ENCODE data around the gene ZNF865.

ZNF865 gene

GRCh38 chr19:55648585-55649267, 43.3 kb downstream of the ZNF865 start:
- peak overlapping the region; percentile 74 to 77 for H3K4me3 ChIP-seq (replicated peaks in 1 of 2; ENCODE audit: low read depth in 2 of 2, low read length in 2 of 2)
- no peak for TF ChIP-seq CTCF (IDR thresholded peaks at IDR 0.05; ENCODE audit: low read depth, low read length)
- DNase-seq (ENCODE audit: low read depth in 2 of 2) = no peak

GRCh38 chr19:55649268-55650125, 44.0 kb downstream of the ZNF865 start:
- TF ChIP-seq CTCF (IDR thresholded peaks at IDR 0.05; ENCODE audit: low read depth, low read length) = no peak
- peak overlapping the region in 1 of 2 donors; percentile 74 for H3K4me3 ChIP-seq (replicated peaks in 1 of 2; ENCODE audit: low read depth in 2 of 2, low read length in 2 of 2)
- no peak for DNase-seq (ENCODE audit: low read depth in 2 of 2)

- no peak overlapping the region for H3K4me3 ChIP-seq (replicated peaks in 1 of 2; ENCODE audit: low read depth in 2 of 2, low read length in 2 of 2)
- DNase-seq (ENCODE audit: low read depth in 2 of 2) = no peak
- no peak for TF ChIP-seq CTCF (IDR thresholded peaks at IDR 0.05; ENCODE audit: low read depth, low read length)
Measured at GRCh38 chr19:55650126-55650557, 44.7 kb downstream of the ZNF865 start.

- TF ChIP-seq CTCF (IDR thresholded peaks at IDR 0.05; ENCODE audit: low read depth, low read length) = no peak
- DNase-seq (ENCODE audit: low read depth in 2 of 2) = no peak
- H3K4me3 ChIP-seq (replicated peaks in 1 of 2; ENCODE audit: low read depth in 2 of 2, low read length in 2 of 2) = no peak overlapping the region
Measured at GRCh38 chr19:55650602-55651230, 45.3 kb downstream of the ZNF865 start.

- no peak for DNase-seq (ENCODE audit: low read depth in 2 of 2)
- TF ChIP-seq CTCF (IDR thresholded peaks at IDR 0.05; ENCODE audit: low read depth, low read length) = no peak
- no peak overlapping the region for H3K4me3 ChIP-seq (replicated peaks in 1 of 2; ENCODE audit: low read depth in 2 of 2, low read length in 2 of 2)
Measured at GRCh38 chr19:55651236-55651635, 45.8 kb downstream of the ZNF865 start.

GRCh38 chr19:55652311-55653128, 47.1 kb downstream of the ZNF865 start:
- TF ChIP-seq CTCF (IDR thresholded peaks at IDR 0.05; ENCODE audit: low read depth, low read length) = no peak
- no peak overlapping the region for H3K4me3 ChIP-seq (replicated peaks in 1 of 2; ENCODE audit: low read depth in 2 of 2, low read length in 2 of 2)
- no peak for DNase-seq (ENCODE audit: low read depth in 2 of 2)
